ENCODE results near the gene PUM1.

Gene PUM1

DNA sequence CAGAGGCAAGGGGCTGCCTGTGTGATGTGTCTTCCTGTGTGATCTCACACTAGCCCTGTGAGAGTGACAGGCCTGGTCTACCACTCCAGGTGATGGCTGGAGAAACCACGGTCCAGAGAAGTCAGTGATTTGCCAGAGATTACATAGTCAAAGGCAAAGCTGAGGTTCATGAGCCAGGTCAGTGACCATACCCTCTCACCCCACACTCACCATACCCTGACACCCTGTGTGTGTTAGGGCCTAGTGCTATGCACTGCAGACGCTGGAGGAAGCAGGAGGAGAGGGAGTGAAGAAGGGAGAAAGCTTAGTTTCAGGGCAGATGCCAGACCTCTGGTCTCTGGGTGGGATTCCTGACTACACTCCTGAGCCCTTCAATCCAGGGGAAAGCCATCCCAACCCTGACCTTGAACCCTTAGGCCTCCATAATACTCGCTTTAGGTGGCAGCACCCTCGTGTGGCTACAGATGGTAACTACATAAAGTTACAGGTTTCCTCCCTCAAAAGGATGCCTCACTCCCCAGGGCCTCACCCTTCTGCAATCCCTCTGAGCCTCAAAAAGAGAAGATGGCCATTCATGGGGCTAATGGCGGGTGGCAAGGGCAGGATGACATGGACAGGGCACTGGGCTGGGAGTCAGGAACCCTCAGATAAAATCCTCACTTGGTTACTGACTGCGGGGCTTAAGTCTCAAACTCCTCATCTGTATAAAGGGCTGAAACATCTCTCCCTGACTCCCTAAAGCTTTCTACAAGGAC is 136.2 kb downstream of the PUM1 start:
- DNase-seq (ENCODE audit: low read depth in 2 of 2), result peak in 1 of 2 donors; percentile 29

DNA sequence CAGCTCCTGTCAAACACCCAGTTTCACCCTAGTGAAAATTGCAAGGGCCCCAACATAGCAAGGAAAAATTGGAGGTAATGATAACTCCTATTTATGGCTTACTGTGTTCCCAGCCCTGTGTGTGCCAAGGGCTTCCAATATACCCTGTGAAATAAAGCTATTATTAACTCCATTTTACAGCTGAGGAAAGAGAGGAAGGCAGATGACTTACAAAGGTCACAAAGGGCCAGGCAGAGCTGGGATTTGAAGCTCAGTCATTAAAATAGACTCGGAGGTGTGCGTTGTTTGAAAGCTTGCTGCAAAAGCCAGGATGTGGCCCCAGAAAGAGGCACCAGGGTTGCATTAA is 136.8 kb downstream of the PUM1 start:
- DNase-seq (ENCODE audit: low read depth in 2 of 2), result no peak

DNA sequence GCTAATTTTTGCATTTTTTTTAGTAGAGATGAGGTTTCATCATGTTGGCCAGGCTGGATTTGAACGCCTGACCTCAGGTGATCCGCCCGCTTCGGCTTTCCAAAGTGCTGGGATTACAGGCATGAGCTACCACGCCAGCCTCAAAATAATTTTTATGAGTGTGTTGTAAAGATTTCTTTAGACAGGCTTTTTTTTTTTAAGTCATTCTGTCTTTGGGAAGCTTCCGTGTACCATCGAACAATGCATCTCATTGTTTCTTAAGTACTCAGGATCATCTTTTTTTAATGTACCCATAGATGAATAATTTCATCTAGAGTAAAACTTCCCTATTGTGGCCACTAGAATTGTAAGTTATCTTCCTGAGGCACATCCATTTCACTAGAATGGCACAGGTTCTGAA is 137.3 kb downstream of the PUM1 start:
- no peak for DNase-seq (ENCODE audit: low read depth in 2 of 2)

DNA sequence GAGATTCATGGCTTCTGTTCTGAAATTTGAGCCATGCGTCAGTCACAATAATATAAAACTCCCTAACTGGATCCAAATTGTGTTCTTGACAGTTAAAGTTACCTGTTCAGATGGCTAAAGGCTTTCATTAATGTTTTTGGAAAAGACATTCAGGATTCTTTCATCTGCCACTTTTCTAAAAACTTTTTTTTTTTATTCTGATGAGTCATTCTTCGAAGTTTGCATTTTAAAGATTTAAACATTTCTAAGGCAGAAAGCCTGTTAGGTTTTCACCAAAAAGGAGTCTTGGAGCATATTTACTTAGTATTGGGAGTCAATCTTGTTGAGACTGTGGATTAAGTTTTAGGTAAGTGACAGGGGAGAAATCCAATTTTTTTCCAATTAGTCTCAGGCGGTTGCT is 138.1 kb downstream of the PUM1 start:
- no peak for DNase-seq (ENCODE audit: low read depth in 2 of 2)

DNA sequence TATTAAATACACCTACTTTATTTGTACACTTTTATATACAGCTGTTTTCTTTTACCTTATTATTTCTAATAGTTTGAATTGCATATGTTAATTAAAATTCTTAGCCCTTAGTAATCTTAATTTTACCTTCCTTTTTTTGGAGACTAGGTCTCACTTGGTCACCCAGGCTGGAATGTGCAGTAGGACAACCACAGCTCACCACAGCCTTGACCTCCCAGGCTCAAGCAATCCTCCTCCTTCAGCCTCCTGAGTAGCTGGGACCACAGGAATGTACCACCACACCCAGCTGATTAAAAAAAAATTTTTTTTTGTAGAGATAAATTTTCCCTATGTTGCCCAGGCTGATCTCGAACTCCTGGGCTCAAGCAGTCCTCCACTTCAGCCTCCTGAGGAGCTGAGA is 141.9 kb downstream of the PUM1 start:
- no peak for DNase-seq (ENCODE audit: low read depth in 2 of 2)

DNA sequence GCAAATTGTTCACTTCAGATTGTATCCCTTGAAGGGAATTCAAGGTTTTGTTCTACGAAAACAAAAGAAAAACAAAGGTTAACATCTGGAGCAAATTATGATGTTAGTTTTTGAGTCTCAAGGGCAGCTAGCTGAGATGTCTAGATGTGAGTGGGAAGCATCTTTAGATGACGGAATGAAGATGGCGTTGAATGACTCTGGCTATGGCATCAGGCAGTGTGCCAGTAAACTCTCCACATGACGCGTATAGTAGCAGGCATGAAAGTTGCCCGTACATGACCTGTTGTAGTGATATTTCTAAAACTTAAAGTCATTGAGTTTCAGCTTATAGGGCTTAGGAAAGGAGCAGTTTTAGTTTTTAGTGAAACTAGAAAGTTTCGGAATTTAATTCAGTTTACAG is 144.7 kb downstream of the PUM1 start:
- no peak for DNase-seq (ENCODE audit: low read depth in 2 of 2)

DNA sequence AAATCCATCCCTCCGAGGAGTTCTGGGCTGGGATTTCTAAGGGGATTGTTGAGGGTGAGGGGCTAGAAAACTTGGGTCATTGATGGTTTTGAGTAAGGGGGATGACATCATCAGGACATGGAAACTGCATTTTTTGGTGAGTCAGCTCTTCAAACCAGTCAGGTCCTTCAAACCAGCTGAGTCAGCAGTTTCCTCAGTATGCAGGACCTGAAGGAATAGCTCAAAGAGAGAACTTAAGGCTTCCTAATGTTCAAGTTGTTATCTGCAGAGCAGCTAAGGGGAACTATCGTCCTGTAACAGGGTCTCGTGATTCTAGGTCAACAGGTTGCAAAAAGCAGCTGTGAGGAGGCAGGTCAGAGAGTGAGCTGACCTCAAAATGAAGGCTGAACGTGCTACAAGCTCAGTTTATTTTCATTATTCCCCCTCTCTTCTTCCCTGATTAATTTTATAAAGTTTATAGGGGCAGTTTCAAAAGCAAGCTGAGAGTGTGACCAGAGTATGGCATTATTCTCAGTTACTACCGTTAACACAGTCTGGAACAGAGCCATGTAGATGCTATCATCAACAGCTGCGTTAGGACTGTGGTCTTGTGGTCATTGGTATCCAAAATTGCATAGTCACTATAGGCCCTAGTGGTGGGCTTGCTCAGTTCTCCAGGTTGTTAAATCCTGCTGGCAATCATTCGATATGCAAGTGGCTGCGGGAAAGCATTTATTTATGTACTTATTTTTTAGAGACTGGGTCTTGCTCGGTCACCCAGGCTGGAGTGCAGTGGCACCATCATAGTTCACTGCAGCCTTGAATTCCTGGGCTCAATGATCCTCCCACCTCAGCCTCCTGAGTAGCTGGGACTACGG is 146.3 kb downstream of the PUM1 start:
- DNase-seq (ENCODE audit: low read depth in 2 of 2), result no peak

DNA sequence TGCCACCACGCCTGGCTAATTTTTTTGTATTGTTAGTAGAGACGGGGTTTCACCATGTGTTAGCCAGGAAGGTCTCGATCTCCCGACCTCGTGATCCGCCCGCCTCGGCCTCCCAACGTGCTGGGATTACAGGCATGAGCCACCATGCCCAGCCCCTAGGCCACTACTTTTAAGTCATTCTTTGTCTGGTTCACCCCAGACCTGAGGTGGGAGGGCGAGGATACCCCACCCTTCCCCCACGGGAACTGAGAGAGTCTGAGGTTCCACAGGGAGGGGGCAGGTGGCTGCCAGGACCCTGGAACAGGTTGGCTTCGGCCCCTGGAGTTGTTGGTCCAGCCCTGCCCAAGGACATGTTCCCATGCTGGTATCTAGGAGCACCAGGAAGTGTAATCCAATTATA is 149.2 kb downstream of the PUM1 start:
- DNase-seq (ENCODE audit: low read depth in 2 of 2), result no peak

DNA sequence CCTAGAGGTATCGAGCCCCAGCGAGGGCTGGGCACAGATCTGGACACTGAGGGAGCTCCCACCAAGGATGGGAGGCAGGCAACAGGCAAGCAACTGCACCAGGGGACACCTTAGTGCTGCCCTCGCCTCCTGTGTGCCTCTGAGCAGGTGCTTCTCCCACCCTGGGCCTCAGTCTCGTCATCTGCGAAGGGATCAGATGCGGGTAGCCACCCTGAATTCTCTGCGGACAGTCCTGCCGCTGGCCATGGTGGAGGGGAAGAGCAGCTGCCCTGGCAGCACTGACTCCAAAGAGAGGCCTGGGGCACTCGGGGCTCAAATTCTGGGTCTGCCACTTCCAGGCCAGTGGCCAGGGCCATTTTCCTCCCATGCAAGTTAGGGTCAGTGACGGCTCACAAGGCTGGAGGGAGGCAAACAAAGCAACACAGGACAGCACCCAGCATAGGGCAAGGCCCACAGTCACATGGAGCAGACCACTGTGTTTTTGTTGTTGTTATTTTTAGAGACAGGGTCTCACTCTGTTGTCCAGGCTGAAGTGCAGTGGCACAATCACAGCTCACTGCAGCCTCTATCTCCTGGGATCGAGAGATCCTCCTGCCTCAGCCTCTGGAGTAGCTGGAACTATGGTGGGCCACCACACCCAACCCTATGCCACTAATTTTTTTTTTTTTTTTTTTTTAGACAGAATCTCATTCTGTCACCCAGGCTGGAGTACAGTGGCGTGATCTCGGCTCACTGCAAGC is 149.9 kb downstream of the PUM1 start:
- DNase-seq (ENCODE audit: low read depth in 2 of 2), result no peak

GRCh38 chr1:30914931-30915330 is 150.6 kb downstream of the PUM1 start:
- no peak for DNase-seq (ENCODE audit: low read depth in 2 of 2)

DNA sequence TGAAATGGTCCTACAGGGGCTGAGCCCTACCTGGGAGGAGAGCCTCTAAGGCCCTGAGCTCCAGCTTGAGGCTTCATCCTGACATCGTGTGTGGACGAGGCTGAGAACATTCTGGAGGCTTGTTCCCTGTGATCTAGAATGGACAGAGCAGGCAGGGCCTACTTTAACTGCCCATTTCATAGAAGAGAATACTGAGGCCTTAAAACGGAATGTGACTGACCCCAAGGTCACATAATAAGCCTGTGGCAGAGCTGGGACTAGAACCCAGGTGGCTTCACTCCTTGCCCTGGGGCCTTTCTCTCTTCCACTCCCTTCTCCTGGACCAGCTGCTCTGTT is 151.0 kb downstream of the PUM1 start:
- no peak for DNase-seq (ENCODE audit: low read depth in 2 of 2)

DNA sequence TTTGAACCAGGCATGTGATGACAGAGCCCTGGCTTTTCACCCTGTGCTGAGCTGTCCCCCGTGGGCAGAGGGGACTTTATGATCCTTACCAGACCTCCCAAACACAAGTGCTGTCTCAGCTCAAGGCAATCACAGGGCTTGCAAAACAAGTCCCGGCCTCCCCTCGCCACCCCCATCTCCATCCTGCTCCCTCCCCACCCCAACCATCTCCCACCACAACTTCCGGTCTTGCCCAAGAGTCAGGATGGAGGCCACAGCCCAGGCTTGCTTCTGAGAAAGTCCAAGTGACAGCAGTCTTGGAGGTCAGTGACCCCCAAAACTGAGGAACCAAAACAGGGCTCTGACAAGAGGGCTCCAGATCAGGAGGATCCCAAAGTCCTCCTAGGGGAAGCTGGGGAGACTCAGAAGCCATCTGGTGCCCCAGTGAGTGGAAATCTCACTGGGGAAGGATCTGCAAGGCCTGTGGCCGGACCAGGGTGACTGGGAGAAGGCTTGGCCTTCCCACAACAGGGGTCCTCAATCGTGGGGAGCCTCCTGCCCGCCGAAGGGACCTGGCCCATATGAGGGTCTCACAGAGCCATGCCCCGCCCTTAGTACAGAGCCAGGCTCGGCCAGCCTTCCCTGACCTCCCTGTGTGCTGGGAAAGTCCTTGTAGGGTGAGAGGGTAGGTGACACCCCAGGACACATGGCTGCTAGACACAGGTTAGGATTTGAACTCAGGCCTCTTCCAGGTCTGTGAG is 152.4 kb downstream of the PUM1 start:
- no peak for DNase-seq (ENCODE audit: low read depth in 2 of 2)

GRCh38 chr1:30912224-30912623 is 153.3 kb downstream of the PUM1 start:
- no peak for DNase-seq (ENCODE audit: low read depth in 2 of 2)

DNA sequence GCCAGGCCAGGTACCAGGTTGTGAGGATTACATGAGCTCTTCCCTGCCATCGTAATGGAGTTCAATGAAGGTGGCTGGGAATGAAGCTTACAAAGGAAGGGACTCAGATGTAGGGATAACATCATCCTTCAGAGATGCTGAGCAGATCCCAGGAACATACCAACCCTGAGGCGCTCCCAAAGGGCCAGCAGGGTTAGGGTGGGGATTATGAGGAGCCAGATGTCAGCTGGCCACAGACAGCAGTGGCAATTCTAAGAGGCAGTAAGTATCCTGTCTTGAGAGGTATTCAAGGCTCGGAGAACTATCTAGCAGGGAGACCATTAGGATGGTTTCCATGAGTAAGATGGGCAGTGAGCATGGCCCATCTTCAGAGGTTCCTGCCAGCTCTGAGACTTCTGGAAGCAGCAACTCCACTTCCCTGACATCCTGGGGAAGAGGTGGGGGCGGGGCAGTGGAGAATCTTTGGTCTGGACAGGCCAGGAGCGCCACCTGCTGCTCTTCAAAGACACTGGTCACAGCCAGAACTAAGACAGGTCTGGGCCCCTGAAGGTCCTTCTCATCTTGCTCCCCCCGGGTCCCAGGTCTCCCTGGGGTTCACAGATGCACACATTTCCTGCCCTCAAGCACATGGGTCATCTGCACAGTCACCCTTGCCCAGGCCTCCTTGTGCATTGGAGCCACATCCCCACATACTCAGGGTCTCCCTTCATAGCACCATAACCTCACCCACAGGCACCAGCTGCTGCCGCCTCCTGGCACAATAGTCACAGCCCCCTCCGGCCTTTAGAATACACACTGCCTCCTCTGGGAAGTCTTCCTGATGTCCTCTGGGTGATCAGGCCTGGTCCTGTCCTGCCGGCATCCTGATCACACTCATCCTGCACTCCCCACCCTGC is 154.2 kb downstream of the PUM1 start:
- DNase-seq (ENCODE audit: low read depth in 2 of 2), result no peak

- no peak for DNase-seq (ENCODE audit: low read depth in 2 of 2)
Observed at GRCh38 chr1:30909365-30910068, 156.0 kb downstream of the PUM1 start.

DNA sequence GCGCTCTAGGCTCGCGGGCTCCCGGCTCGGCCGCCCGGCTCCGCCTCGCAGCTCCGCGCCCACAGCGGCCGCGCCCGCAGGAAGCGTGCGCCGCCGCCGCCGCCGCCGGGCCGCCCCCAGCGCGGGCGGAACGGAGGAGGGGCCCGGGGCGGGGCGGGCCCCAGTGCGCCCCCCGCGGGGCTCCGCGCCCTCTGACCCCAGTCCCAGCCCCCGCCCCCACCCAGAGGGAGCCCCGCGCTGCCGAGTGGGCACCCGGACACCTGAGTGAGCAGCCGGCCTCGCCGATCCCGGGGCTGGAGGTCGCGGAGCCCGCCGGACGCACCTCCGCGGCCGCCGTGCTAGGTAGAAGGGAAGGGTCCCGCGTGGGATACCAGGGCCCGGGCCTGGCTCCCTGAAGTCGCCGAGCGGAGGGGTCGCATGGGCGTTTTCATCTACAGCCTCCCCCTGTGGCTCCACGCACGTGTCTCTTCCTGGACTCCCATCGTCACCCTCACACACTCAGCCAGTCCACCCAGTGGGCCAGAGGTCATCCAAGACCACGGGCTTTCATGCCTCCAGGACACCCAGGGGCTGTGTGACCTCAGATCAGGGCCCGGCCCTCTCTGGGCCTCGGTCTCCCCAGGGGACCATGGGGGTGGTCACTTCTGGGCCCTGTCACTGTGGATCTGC is 156.7 kb downstream of the PUM1 start, which contains the start of gene SDC3:
SDC3 (minus strand) TSS at position 63 of the 669 bp plus-strand sequence. CDS start 172 bp downstream, outside the sequence.
- no peak for DNase-seq (ENCODE audit: low read depth in 2 of 2)

GRCh38 chr1:30908316-30908695 is 157.2 kb downstream of the PUM1 start:
- DNase-seq (ENCODE audit: low read depth in 2 of 2), result no peak

DNA sequence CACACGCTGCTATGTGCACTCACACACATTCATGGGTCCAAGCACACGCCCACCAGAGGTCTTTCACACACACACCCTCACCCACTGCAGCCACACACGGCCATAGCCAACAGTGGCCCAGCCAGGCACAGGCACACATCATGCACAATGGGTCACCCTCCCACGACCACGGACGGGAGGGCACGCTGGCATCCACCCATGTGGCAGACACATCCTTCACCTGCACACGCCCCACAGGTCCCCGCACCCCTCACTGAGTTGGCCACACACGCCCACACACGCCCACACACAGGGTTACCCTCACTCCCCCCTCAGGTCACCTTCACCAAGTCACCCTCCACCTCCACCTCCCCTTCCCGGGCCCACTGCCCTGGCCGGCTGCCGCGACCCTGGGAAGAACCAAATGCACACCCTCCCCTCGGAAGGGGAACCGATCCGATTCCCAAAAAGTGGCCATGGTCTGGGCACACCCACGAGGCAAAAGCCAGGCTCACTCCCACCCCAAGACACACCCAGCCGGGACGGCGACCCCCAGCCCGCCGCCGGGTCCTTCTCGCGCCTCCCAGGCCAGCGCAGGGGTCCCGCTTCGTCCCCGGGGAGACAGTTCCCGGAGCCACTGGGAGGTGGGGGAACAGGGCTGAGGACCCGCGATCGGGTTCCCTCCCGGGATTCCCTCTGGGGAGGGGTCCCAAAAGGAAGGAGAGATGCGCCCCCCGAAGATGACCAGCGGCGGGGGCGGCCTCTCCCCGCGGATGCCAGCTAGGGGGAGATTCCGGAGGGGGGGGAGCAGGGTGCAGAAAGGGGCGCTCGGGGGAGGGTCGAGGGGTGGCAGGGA is 157.8 kb downstream of the PUM1 start:
- DNase-seq (ENCODE audit: low read depth in 2 of 2), result no peak

Measured in stimulated activated CD8-positive, alpha-beta memory T cell treated with anti-CD3 and anti-CD28 coated beads, Interleukin-7, amount 100 ng/mL, for 4 hours (primary cell).